Vagina (tissue), 2 donors: ENCODE data around the gene GATA6.

Experiments
- POLR2A ChIP-seq, 2 donors: fragments of 450-650 bp; IDR thresholded peaks; one replicate each; pipeline ENCODE4 v1.6.1; 2017; ENCODE audit warnings: antibody characterized with exemption in 2 of 2, mild to moderate bottlenecking in 2 of 2, moderate library complexity in 2 of 2
- POLR2AphosphoS5 ChIP-seq, 2 donors: sonication (generic); formaldehyde crosslinking; IDR thresholded peaks; one replicate each; pipeline ENCODE4 v1.9.0; 2017; ENCODE audit warnings: antibody characterized with exemption in 2 of 2, mild to moderate bottlenecking in 2 of 2, low read depth in 1 of 2; ENCODE audit not compliant: insufficient read depth in 1 of 2
- TF ChIP-seq, protein P1 (sequence below), 3 experiments: fragments of 450-650 bp in 2 of 3; fragments of 200-600 bp in 1 of 3; sonication (generic) in 1 of 3; IDR thresholded peaks; one replicate each; pipeline ENCODE4 v1.5.1; 2017 to 2019; ENCODE audit warnings: antibody characterized with exemption in 3 of 3, mild to moderate bottlenecking in 2 of 3, moderate library complexity in 2 of 3

DNA sequence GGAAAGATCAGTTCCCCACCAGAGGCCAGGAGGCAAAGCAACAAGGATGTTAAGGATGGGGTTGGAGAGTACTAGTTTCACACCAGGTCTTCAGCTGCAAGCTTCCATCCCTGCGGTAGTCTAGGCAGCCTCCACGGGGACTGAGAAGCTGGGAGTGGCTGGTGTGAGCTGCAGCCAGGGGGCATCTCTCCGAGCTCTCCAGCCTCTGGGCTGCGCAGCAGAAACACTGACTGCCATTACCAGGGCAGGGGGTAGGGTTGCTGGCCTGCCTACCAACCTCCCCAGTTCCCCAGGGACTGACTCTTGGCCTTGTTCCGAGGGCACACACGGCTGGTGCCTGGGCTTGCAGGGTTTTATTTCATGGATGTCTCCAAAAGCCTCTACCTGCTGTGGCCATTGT lies 15.9 kb downstream of the GATA6 start:
- TF ChIP-seq POLR2AphosphoS5 (IDR thresholded peaks at IDR 0.05; ENCODE audit: insufficient read depth in 1 of 2, low read depth in 1 of 2) = no peak
- TF ChIP-seq, protein P1, sequence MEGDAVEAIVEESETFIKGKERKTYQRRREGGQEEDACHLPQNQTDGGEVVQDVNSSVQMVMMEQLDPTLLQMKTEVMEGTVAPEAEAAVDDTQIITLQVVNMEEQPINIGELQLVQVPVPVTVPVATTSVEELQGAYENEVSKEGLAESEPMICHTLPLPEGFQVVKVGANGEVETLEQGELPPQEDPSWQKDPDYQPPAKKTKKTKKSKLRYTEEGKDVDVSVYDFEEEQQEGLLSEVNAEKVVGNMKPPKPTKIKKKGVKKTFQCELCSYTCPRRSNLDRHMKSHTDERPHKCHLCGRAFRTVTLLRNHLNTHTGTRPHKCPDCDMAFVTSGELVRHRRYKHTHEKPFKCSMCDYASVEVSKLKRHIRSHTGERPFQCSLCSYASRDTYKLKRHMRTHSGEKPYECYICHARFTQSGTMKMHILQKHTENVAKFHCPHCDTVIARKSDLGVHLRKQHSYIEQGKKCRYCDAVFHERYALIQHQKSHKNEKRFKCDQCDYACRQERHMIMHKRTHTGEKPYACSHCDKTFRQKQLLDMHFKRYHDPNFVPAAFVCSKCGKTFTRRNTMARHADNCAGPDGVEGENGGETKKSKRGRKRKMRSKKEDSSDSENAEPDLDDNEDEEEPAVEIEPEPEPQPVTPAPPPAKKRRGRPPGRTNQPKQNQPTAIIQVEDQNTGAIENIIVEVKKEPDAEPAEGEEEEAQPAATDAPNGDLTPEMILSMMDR (IDR thresholded peaks at IDR 0.05) = no peak
- no peak for TF ChIP-seq POLR2A (IDR thresholded peaks at IDR 0.05)
